ENCODE results near the gene MROH7. TPM values are rescaled to one million over a fixed set of nuclear protein-coding genes. Genes with fewer than 3 reads are reported as not detected.

The MROH7 gene
- total and polyA plus RNA-seq, 2 of the 13 experiments (the other 11 are each of a cell fraction or from before 2014, with no cell fraction given), result 0.09 TPM

- WGBS (ENCODE audit: low lambda C conversion rate), result 33% methylated on average over 8 of the region's 8 CpGs
- FAIRE-seq (no peak), DNase-seq (ENCODE audit: low spot score) (no peak), ATAC-seq (no peak)
- Histone ChIP-seq H3K36me3 (replicated peaks in 1 of 2; ENCODE audit: control insufficient read depth in 1 of 2, insufficient read depth in 2 of 2, low read length in 2 of 2) (peaks cover 1 to 17% of the 10 kb centered on the region in 2 experiments; a peak in 4 of 5 replicates), H3K27ac (ENCODE audit: extremely low read length, insufficient read depth, low read length) (peak overlapping the region; percentile 50), H4K20me1 (ENCODE audit: insufficient read depth, low read length) (no peaks in the 10 kb centered on the region), H2AFZ (ENCODE audit: low read length) (no peak overlapping the region), H3K4me1 (ENCODE audit: insufficient read depth, low read length) (peaks cover 38% of the 10 kb centered on the region), H3K4me3 (replicated peaks in 1 of 3; ENCODE audit: insufficient read depth in 1 of 3, low read depth in 2 of 3, low read length in 3 of 3) (peak overlapping the region; percentile 78 to 88 (median 85)), H3K27me3 (ENCODE audit: control insufficient read depth in 1 of 2, insufficient read depth in 2 of 2, low read length in 2 of 2) (peaks cover 0 to 7% of the 10 kb centered on the region in 2 experiments; a peak in 1 of 5 replicates), H3K79me2 (ENCODE audit: insufficient read depth, low read length) (peaks cover 19% of the 10 kb centered on the region), H3K4me2 (ENCODE audit: low read depth, low read length) (peak overlapping the region; percentile 77), H3K9me3 (ENCODE audit: low read length) (no peaks in the 10 kb centered on the region), H3K9ac (ENCODE audit: insufficient read depth, low read depth, low read length) (peak overlapping the region; percentile 83)
- in situ Hi-C loops (cut with HindIII; ENCODE audit: extremely low pct_ligation_motif_present, low pct_unique_long_range_greater_than_20kb) (no loop called here), intact Hi-C loops (cut with micrococcal nuclease; ENCODE audit: unreplicated experiment) (loop anchor here (2.0 to 5.0 kb wide), 3 partner anchors 14 to 879 kb away; partner anchors contain the start of gene NDC1)
- ChIA-PET CTCF (ENCODE audit: low intra/inter-chr PET ratio, low total read pairs) (no interaction called here), POLR2A (interaction anchor here (1.0 to 1.3 kb wide), 2 partner anchors 8 to 10 kb away, joined by 3 to 4 read pairs; no protein-coding TSS in a partner anchor)
- BruUV-seq (replicated peaks), result no TSS peak
- TF ChIP-seq, protein P1, sequence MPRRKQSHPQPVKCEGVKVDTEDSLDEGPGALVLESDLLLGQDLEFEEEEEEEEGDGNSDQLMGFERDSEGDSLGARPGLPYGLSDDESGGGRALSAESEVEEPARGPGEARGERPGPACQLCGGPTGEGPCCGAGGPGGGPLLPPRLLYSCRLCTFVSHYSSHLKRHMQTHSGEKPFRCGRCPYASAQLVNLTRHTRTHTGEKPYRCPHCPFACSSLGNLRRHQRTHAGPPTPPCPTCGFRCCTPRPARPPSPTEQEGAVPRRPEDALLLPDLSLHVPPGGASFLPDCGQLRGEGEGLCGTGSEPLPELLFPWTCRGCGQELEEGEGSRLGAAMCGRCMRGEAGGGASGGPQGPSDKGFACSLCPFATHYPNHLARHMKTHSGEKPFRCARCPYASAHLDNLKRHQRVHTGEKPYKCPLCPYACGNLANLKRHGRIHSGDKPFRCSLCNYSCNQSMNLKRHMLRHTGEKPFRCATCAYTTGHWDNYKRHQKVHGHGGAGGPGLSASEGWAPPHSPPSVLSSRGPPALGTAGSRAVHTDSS (CRISPR knock-in tag; conservative IDR thresholded peaks at IDR 0.05), result no peak
- TF ChIP-seq CREB1 (IDR thresholded peaks at IDR 0.05) (no peak), CREB1 (CRISPR knock-in tag; IDR thresholded peaks at IDR 0.05) (0 out of 2 replicates have a peak, but pooled peaks have one; percentile 5), U2AF1 (optimal IDR thresholded peaks at IDR 0.05; ENCODE audit: low read depth, low read length) (no peak), ZNF629 (CRISPR knock-in tag; conservative IDR thresholded peaks at IDR 0.05) (peak; percentile 93), ZNF33A (CRISPR knock-in tag; IDR thresholded peaks at IDR 0.05; ENCODE audit: borderline replicate concordance) (no peak), ASH2L (IDR thresholded peaks at IDR 0.05; ENCODE audit: insufficient read length, low read depth, low read length) (peak; percentile 6), CCDC6 (CRISPR knock-in tag; IDR thresholded peaks at IDR 0.05) (no peak), ATF1 (CRISPR knock-in tag; IDR thresholded peaks at IDR 0.05) (no peak), ZNF362 (CRISPR knock-in tag; IDR thresholded peaks at IDR 0.05; ENCODE audit: borderline replicate concordance) (no peak), ISL2 (CRISPR knock-in tag; IDR thresholded peaks at IDR 0.05) (no peak), ELF3 (CRISPR knock-in tag; IDR thresholded peaks at IDR 0.05) (no peak), KDM5A (IDR thresholded peaks at IDR 0.05; ENCODE audit: borderline replicate concordance, low read length) (peak; percentile 69), ATF7 (IDR thresholded peaks at IDR 0.05) (no peak), ATF7 (CRISPR knock-in tag; IDR thresholded peaks at IDR 0.05) (no peak), ZNF124 (CRISPR knock-in tag; IDR thresholded peaks at IDR 0.05) (no peak)
- TF ChIP-seq, protein P2, sequence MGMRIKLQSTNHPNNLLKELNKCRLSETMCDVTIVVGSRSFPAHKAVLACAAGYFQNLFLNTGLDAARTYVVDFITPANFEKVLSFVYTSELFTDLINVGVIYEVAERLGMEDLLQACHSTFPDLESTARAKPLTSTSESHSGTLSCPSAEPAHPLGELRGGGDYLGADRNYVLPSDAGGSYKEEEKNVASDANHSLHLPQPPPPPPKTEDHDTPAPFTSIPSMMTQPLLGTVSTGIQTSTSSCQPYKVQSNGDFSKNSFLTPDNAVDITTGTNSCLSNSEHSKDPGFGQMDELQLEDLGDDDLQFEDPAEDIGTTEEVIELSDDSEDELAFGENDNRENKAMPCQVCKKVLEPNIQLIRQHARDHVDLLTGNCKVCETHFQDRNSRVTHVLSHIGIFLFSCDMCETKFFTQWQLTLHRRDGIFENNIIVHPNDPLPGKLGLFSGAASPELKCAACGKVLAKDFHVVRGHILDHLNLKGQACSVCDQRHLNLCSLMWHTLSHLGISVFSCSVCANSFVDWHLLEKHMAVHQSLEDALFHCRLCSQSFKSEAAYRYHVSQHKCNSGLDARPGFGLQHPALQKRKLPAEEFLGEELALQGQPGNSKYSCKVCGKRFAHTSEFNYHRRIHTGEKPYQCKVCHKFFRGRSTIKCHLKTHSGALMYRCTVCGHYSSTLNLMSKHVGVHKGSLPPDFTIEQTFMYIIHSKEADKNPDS (CRISPR knock-in tag; IDR thresholded peaks at IDR 0.05), result no peak
- TF ChIP-seq, protein P3, sequence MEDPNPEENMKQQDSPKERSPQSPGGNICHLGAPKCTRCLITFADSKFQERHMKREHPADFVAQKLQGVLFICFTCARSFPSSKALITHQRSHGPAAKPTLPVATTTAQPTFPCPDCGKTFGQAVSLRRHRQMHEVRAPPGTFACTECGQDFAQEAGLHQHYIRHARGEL (CRISPR knock-in tag; IDR thresholded peaks at IDR 0.05), result no peak
- TF ChIP-seq, protein P4, sequence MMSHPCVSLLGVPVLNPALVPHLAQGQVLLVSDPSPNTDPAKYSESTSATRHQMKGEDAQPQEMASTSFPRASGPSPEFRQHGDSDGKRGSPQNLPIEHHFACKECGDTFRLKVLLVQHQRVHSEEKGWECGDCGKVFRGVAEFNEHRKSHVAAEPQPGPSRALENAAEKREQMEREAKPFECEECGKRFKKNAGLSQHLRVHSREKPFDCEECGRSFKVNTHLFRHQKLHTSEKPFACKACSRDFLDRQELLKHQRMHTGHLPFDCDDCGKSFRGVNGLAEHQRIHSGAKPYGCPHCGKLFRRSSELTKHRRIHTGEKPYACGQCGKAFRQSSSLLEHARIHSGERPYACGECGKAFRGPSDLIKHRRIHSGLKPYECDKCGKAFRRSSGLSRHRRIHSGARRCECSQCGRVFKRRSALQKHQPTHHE (CRISPR knock-in tag; IDR thresholded peaks at IDR 0.05; ENCODE audit: borderline replicate concordance), result no peak
Measured at GRCh38 chr1:54716299-54717047, 74.9 kb downstream of the MROH7 start.

Data from HepG2 (cell line).